ENCODE data around the gene ACTL8.

DNA sequence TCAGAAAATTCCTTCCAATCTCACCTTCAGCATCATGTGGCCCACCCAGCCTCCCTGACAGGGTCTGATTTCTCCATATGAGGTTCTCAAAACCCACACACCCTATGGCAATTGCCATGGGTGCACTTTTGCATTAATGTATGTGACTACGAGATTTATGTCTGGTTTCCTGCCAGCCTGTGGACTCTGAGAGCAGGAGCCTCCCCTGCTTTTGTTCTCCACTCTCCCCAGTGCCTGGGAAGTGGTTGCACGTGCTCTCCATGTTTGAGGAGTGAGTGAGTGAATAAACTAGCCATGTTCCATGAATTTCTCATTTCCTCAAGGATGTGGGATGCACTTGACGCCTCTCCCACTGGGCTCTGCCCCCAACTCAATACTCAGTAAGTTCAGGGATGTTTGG lies 91.2 kb downstream of the ACTL8 start:
- TF ChIP-seq, protein P1, sequence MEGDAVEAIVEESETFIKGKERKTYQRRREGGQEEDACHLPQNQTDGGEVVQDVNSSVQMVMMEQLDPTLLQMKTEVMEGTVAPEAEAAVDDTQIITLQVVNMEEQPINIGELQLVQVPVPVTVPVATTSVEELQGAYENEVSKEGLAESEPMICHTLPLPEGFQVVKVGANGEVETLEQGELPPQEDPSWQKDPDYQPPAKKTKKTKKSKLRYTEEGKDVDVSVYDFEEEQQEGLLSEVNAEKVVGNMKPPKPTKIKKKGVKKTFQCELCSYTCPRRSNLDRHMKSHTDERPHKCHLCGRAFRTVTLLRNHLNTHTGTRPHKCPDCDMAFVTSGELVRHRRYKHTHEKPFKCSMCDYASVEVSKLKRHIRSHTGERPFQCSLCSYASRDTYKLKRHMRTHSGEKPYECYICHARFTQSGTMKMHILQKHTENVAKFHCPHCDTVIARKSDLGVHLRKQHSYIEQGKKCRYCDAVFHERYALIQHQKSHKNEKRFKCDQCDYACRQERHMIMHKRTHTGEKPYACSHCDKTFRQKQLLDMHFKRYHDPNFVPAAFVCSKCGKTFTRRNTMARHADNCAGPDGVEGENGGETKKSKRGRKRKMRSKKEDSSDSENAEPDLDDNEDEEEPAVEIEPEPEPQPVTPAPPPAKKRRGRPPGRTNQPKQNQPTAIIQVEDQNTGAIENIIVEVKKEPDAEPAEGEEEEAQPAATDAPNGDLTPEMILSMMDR (IDR thresholded peaks at IDR 0.05): no peak
- TF ChIP-seq POLR2A (IDR thresholded peaks at IDR 0.05): no peak

Data from ovary (tissue), 3 donors.